Endothelial cell of umbilical vein (primary cell): Measurements from ENCODE around the gene ANKFN1. TPM values are rescaled to one million over a fixed set of nuclear protein-coding genes. Genes with fewer than 3 reads are reported as not detected.

Experiments
- BruUV-seq: library from RNA; stranded (reverse); fragments of 400-500 nt; replicated peaks from 2 replicates; lab custom pipeline; 2021; lab: Mats Ljungman, UMichigan
- CTCF ChIA-PET: fragments of 300-600, 350-600 bp; sonication (Branson Sonifier 250); formaldehyde crosslinking; loops from one replicate; lab custom pipeline; 2021; ENCODE audit warnings: antibody characterized with exemption, inconsistent platforms; lab: Charles Lee
- POLR2A ChIA-PET: fragments of 300-600, 350-600 bp; sonication (Branson Sonifier 250); formaldehyde crosslinking; loops from one replicate; lab custom pipeline; 2021; ENCODE audit warnings: antibody characterized with exemption, inconsistent platforms; lab: Charles Lee
- DNase-seq: peaks from one replicate; pipeline ENCODE4 v3.0.0-alpha.2; 2011; ENCODE audit warnings: low read depth, low spot score
- FAIRE-seq: peaks from 2 replicates; lab custom pipeline; 2011; peaks lifted over from hg19 to GRCh38; lab: Jason Lieb, UNC
- H2AFZ ChIP-seq: 2 replicates; pipeline ENCODE4 v1.6.0; 2012; ENCODE audit warnings: low read depth, low read length, control low read depth, inconsistent platforms
- H3K27ac ChIP-seq: 2 replicates; pipeline ENCODE4 v1.5.1; 2011; ENCODE audit warnings: low read depth, mild to moderate bottlenecking, control low read depth, low read length, moderate library complexity; ENCODE audit not compliant: insufficient read depth
- H3K27me3 ChIP-seq, 2 experiments: 2 replicates each; pipeline versions ENCODE4 v1.6.0 to v1.6.1; 2011; ENCODE audit warnings: low read length in 2 of 2, mixed read lengths in 1 of 2; ENCODE audit not compliant: control insufficient read depth in 2 of 2, insufficient read depth in 2 of 2
- H3K36me3 ChIP-seq, 2 experiments: 2 replicates in 1 of 2; 3 replicates in 1 of 2; pipeline ENCODE4 v1.5.1; 2011; ENCODE audit warnings: low read length in 2 of 2, mild to moderate bottlenecking in 1 of 2, moderate library complexity in 1 of 2; ENCODE audit not compliant: control insufficient read depth in 2 of 2, insufficient read depth in 2 of 2; ENCODE audit errors: extremely low read depth in 1 of 2
- H3K4me1 ChIP-seq: 3 replicates; pipeline ENCODE4 v1.5.1; 2011; ENCODE audit warnings: mild to moderate bottlenecking, low read length; ENCODE audit not compliant: control insufficient read depth, insufficient read depth; ENCODE audit errors: extremely low read depth
- H3K4me2 ChIP-seq: 2 replicates; pipeline ENCODE4 v1.6.1; 2011; ENCODE audit warnings: low read length, control low read depth, mixed read lengths; ENCODE audit not compliant: insufficient read depth
- H3K4me3 ChIP-seq, 3 experiments: fragments of 200-600 bp in 1 of 3; sonication (generic), shearing (Covaris generic) in 1 of 3; replicated peaks in 1 of 3; 2 replicates each; pipeline ENCODE4 v1.5.1; 2011 to 2016; ENCODE audit warnings: control low read depth in 3 of 3, low read length in 3 of 3, mild to moderate bottlenecking in 2 of 3, inconsistent platforms in 1 of 3, low read depth in 1 of 3, moderate library complexity in 1 of 3; ENCODE audit not compliant: insufficient read depth in 1 of 3
- H3K79me2 ChIP-seq: 2 replicates; pipeline ENCODE4 v1.6.0; 2012; ENCODE audit warnings: low read length, inconsistent platforms; ENCODE audit not compliant: control insufficient read depth, insufficient read depth
- H3K9ac ChIP-seq: replicated peaks from 2 replicates; pipeline ENCODE3; 2011; ENCODE audit warnings: low read length, control low read depth; ENCODE audit not compliant: insufficient read depth; ENCODE audit errors: extremely low read depth
- H3K9me1 ChIP-seq: replicated peaks from 3 replicates; pipeline ENCODE4 v1.6.0; 2011; ENCODE audit warnings: mild to moderate bottlenecking, low read length; ENCODE audit not compliant: control insufficient read depth, insufficient read depth; ENCODE audit errors: extremely low read depth
- H3K9me3 ChIP-seq: replicated peaks from 2 replicates; pipeline ENCODE4 v1.5.1; 2012; ENCODE audit warnings: low read length, inconsistent platforms; ENCODE audit not compliant: control insufficient read depth, insufficient read depth
- H4K20me1 ChIP-seq: replicated peaks from 2 replicates; pipeline ENCODE3; 2011; ENCODE audit warnings: mild to moderate bottlenecking, low read length; ENCODE audit not compliant: control insufficient read depth, insufficient read depth; ENCODE audit errors: extremely low read depth
- EZH2 ChIP-seq: IDR thresholded peaks from 2 replicates; pipeline ENCODE4 v1.6.1; 2012; ENCODE audit warnings: borderline replicate concordance, low read depth, mild to moderate bottlenecking, moderate library complexity, low read length, inconsistent platforms; ENCODE audit not compliant: severe bottlenecking
- FOS ChIP-seq: IDR thresholded peaks from 2 replicates; pipeline ENCODE4 v1.6.1; 2011; ENCODE audit warnings: mild to moderate bottlenecking, low read length, moderate library complexity, borderline replicate concordance; ENCODE audit not compliant: insufficient read depth
- GATA2 ChIP-seq: IDR thresholded peaks from 2 replicates; pipeline ENCODE4 v1.7.0; 2011; ENCODE audit warnings: low read depth, mild to moderate bottlenecking, moderate library complexity, mixed read lengths, low read length; ENCODE audit not compliant: insufficient read length, insufficient read depth
- JUN ChIP-seq: IDR thresholded peaks from 2 replicates; pipeline ENCODE4 v1.6.1; 2011; ENCODE audit warnings: borderline replicate concordance, low read depth; ENCODE audit not compliant: insufficient read length, insufficient read depth
- MYC ChIP-seq: IDR thresholded peaks from one replicate; pipeline ENCODE4 v1.6.1; 2011; ENCODE audit warnings: mild to moderate bottlenecking, low read depth, low read length
- POLR2A ChIP-seq: IDR thresholded peaks from 2 replicates; pipeline ENCODE4 v1.6.1; 2012; ENCODE audit warnings: low read depth, mild to moderate bottlenecking, control low read depth, low read length
- dilution Hi-C: fragments of 300-500 bp; cut with MboI; formaldehyde crosslinking; loops from one replicate; pipeline ENCODE4 v1.15.0; 2019; ENCODE audit warnings: low sequenced_read_pairs; ENCODE audit not compliant: extremely low pct_ligation_motif_present
- intact Hi-C: fragments of 100-400 bp; cut with micrococcal nuclease; formaldehyde crosslinking; loops from one replicate; pipeline ENCODE4 v1.10.0; 2022
- polyA plus RNA-seq, 4 experiments: library from polyadenylated mRNA; depleted of rRNA in 3 of 4; stranded (reverse) in 3 of 4; unstranded in 1 of 4; fragments of >200 nt; gene quantifications; 2 replicates each; pipeline versions ENCODE4 v1.2.1 to v1.2.3, GENCODE V29; 2011 to 2012; ENCODE audit warnings: missing spikeins in 1 of 4
- total RNA-seq: library from RNA; stranded (reverse); gene quantifications from 2 replicates; pipeline ENCODE4 v1.2.3, GENCODE V29; 2021

ANKFN1 gene
- total and polyA plus RNA-seq, 2 donors (not counting 3 experiments of a cell fraction or from before 2014, with no cell fraction given), result 0.15 TPM; not detected in 1

DNA sequence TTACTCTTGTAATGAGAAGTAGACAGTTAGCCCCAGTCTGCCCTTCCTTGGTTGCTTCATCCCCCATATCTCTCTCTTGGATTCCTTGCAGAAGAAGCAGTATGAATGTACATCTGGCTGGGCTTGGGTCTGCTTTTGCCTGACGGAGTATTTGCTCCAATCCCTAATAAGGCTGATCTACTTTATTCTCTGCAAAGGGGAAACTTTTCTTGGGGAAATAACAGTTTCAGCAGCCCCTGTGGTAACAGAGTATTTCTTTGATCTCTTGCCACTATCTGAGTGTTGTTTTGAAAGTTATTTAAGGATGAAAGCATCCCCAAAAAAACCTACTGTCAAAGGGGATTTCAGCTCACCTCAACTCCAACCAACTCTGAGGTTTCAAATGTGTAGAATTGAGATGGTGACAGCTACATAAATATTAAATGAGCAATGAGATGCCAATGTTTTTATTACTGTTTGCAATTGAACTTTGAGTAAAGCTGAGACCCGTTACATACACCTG is 271.3 kb downstream of the ANKFN1 start:
- CTCF ChIA-PET, result no interaction called here
- FAIRE-seq, result no peak
- BruUV-seq, result no TSS peak

DNA sequence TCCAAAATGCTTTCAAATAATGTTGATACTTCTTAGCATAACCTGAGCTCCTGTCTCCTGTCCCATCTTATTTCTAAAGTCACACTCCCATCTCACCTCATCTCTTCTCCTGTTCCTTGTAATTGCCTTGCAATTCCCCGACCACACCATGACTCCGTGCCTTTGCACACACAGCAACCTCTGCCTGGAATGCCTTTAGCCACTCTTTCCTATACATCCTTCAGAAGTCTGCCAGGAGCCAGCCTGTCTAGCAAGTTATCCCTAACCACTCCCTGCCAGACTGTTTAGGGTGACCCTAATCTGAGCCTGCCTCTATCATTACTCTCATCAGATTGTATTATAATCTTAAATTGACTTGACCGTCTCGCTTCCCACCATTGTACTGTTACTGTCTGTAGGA is 272.2 kb downstream of the ANKFN1 start:
- dilution Hi-C loops (no loop called here), intact Hi-C loops (no loop called here)
- no peak for DNase-seq
- H2AFZ ChIP-seq, result no peak overlapping the region
- H3K79me2 ChIP-seq, result no peaks in the 10 kb centered on the region
- H3K4me1 ChIP-seq, result peaks cover under 1% of the 10 kb centered on the region
- FAIRE-seq, result no peak
- CTCF ChIA-PET, result no interaction called here
- no peak overlapping the region for H3K27ac ChIP-seq
- BruUV-seq, result no TSS peak
- no peaks in the 10 kb centered on the region for H3K36me3 ChIP-seq
- POLR2A ChIA-PET, result no interaction called here
- H3K9me1 ChIP-seq, result no peaks in the 10 kb centered on the region
- H3K27me3 ChIP-seq, result no peaks in the 10 kb centered on the region
- H3K4me3 ChIP-seq, result no peak overlapping the region
- H3K9ac ChIP-seq, result no peak overlapping the region
- no peak overlapping the region for H3K4me2 ChIP-seq
- no peak for TF ChIP-seq EZH2
- no peak for TF ChIP-seq FOS
- TF ChIP-seq POLR2A, result no peak
- no peaks in the 10 kb centered on the region for H4K20me1 ChIP-seq
- H3K9me3 ChIP-seq, result no peaks in the 10 kb centered on the region

More for the DNA sequence above, 271.3 kb downstream of the ANKFN1 start:
- H3K9me1 ChIP-seq, result no peaks in the 10 kb centered on the region
- no peaks in the 10 kb centered on the region for H4K20me1 ChIP-seq
- H3K4me1 ChIP-seq, result no peaks in the 10 kb centered on the region
- TF ChIP-seq MYC, result no peak
- TF ChIP-seq FOS, result no peak
- TF ChIP-seq EZH2, result no peak
- no peak for TF ChIP-seq POLR2A
- no peak for TF ChIP-seq JUN
- TF ChIP-seq GATA2, result no peak
- no peak overlapping the region for H3K4me3 ChIP-seq
- no peak overlapping the region for H3K4me2 ChIP-seq
- intact Hi-C loops (no loop called here), dilution Hi-C loops (no loop called here)
- H3K36me3 ChIP-seq, result no peaks in the 10 kb centered on the region
- H3K27ac ChIP-seq, result no peak overlapping the region
- no peak overlapping the region for H3K9ac ChIP-seq
- no peak for DNase-seq
- H3K79me2 ChIP-seq, result no peaks in the 10 kb centered on the region
- H3K27me3 ChIP-seq, result no peaks in the 10 kb centered on the region
- POLR2A ChIA-PET, result no interaction called here
- H3K9me3 ChIP-seq, result no peaks in the 10 kb centered on the region
- no peak overlapping the region for H2AFZ ChIP-seq
